Neural crest cell (in vitro differentiated cells): ENCODE measurements around the gene EIF4G2. TPM values are rescaled to one million over a fixed set of nuclear protein-coding genes. Genes with fewer than 3 reads are reported as not detected.
A peak's percentile ranks its signal among the peaks of the same experiment; 100 is the strongest.
"Not testable (repeated sequence)": the region's sequence is repeated elsewhere in the genome, so short reads cannot be mapped to it uniquely, and the experiment has no call there.

Source experiments
- DNase-seq: peaks from one replicate; pipeline ENCODE4 v3.0.0; 2021; ENCODE audit warnings: low read depth, mixed read lengths, low spot score
- H3K27ac Mint-ChIP-seq: one replicate; pipeline ENCODE4 v1.8.0; 2021; ENCODE audit warnings: mild to moderate bottlenecking, mixed read lengths; ENCODE audit not compliant: unreplicated experiment
- H3K27me3 Mint-ChIP-seq: 2 replicates; pipeline ENCODE4 v1.8.0; 2021; ENCODE audit warnings: low read depth, mild to moderate bottlenecking, mixed read lengths
- H3K36me3 Mint-ChIP-seq: 2 replicates; pipeline ENCODE4 v1.8.0; 2021; ENCODE audit warnings: low read depth, mild to moderate bottlenecking, mixed read lengths
- H3K4me1 Mint-ChIP-seq: 2 replicates; pipeline ENCODE4 v1.8.0; 2021; ENCODE audit warnings: mixed read lengths
- H3K4me3 Mint-ChIP-seq: one replicate; pipeline ENCODE4 v1.8.0; 2021; ENCODE audit warnings: mild to moderate bottlenecking, mixed read lengths
- H3K9me3 Mint-ChIP-seq: 2 replicates; pipeline ENCODE4 v1.8.0; 2021; ENCODE audit warnings: mixed read lengths
- total RNA-seq: library from RNA; stranded (reverse); gene quantifications from 2 replicates; pipeline ENCODE4 v1.2.1, GENCODE V29; 2021
- TF ChIP-seq, protein P1 (sequence below): fragments of 200-600 bp; sonication (generic); conservative IDR thresholded peaks from 2 replicates; pipeline ENCODE4 v1.5.0; 2021; ENCODE audit warnings: antibody characterized with exemption, mild to moderate bottlenecking

EIF4G2 gene
- total RNA-seq, 1 donor from 2014 or later, result 1,333 TPM

DNA sequence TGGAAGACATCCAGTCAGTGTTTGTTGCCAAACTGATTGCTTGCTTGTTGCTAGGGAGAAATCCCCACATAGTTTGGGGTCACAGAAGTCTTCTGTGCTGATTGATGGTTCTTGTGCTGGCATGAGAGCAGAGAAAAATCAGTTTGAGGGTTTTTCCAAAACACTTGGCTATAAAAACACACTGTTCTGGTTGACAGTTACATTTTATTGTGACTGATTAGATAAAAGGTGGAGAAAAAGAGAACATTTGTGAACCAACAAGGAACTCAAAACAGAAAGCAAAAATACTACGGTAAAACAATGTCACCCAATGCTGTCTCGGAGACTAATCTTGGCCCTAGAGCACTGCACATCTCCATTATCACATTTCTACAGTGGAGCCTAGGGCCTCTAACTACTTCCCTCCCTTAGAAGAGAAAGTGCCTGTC is 14.4 kb upstream of the EIF4G2 start:
- Mint-ChIP-seq H3K27me3 (no peaks in the 10 kb centered on the region), H3K4me1 (no peaks in the 10 kb centered on the region), H3K9me3 (no peaks in the 10 kb centered on the region), H3K36me3 (no peaks in the 10 kb centered on the region), H3K4me3 (no peak overlapping the region), H3K27ac (no peak overlapping the region)
- TF ChIP-seq, protein P1, sequence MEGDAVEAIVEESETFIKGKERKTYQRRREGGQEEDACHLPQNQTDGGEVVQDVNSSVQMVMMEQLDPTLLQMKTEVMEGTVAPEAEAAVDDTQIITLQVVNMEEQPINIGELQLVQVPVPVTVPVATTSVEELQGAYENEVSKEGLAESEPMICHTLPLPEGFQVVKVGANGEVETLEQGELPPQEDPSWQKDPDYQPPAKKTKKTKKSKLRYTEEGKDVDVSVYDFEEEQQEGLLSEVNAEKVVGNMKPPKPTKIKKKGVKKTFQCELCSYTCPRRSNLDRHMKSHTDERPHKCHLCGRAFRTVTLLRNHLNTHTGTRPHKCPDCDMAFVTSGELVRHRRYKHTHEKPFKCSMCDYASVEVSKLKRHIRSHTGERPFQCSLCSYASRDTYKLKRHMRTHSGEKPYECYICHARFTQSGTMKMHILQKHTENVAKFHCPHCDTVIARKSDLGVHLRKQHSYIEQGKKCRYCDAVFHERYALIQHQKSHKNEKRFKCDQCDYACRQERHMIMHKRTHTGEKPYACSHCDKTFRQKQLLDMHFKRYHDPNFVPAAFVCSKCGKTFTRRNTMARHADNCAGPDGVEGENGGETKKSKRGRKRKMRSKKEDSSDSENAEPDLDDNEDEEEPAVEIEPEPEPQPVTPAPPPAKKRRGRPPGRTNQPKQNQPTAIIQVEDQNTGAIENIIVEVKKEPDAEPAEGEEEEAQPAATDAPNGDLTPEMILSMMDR, result no peak
- no peak for DNase-seq

DNA sequence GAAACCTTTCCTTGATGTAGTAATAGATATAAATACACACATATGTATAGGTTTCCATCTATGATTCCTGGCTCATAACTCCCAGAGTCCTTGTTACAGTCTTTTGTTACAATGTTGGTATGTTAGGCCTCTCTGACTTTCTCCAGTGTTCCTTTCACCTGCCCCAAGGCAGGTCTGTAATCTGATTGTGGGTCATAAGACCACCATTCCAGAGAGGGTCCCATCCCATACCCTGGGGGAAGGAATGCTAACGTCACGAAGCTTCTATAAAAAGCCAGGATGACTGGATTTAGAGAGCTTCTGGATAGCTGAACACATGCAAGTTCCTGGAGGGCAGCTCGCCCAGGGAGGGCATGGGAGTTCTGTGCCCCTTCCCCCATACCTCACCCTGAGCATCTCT is 13.8 kb upstream of the EIF4G2 start:
- H3K27ac Mint-ChIP-seq, H3K4me1 Mint-ChIP-seq, H3K9me3 Mint-ChIP-seq, H3K4me3 Mint-ChIP-seq, H3K27me3 Mint-ChIP-seq, DNase-seq, H3K36me3 Mint-ChIP-seq: not testable (repeated sequence)

DNA sequence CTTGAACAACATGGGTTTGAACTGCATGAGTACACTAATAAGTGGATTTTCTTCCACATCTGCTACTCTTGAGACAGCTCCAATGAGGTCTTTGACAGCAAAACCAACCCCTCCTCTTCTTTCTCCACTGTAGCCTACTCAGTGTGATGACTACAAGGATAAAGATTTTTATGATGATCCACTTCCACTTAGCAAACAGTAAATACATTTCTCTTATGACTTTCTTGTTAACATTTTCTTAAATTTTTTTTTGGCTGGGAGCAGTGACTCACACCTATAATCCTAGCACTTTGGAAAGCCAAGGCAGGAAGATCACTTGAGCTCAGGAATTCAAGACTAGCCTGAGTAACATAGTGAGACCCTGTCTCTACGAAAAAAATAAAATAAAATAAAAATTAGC is 9.9 kb upstream of the EIF4G2 start:
- TF ChIP-seq, protein P1, result no peak
- Mint-ChIP-seq H3K27ac (no peak overlapping the region), H3K27me3 (no peaks in the 10 kb centered on the region), H3K4me1 (no peaks in the 10 kb centered on the region), H3K4me3 (no peak overlapping the region), H3K9me3 (no peaks in the 10 kb centered on the region), H3K36me3 (no peaks in the 10 kb centered on the region)
- DNase-seq, result no peak

DNA sequence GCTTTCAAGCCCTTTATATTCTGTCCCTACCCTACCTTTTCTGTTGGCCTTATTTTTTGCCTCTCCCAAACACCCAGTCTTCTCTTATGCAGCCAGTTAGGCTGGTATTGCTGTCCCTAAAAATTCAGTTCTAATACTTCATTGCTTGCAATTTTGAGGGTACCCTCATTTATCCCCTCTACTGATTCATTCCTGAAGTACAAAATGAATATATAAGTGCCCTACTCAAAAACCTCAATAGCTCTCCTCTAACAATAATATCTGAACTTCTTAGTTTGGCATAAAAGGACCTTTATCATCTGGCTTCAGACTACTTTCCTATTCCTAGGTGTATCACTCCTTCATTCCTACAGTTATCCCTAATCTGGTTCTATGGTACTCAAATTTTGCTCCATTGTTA is 5.2 kb upstream of the EIF4G2 start:
- H3K9me3 Mint-ChIP-seq, result no peaks in the 10 kb centered on the region
- no peak overlapping the region for H3K27ac Mint-ChIP-seq
- H3K4me1 Mint-ChIP-seq, result peaks cover 20% of the 10 kb centered on the region
- H3K4me3 Mint-ChIP-seq, result no peak overlapping the region
- no peaks in the 10 kb centered on the region for H3K36me3 Mint-ChIP-seq
- no peak for DNase-seq
- TF ChIP-seq, protein P1, result no peak
- H3K27me3 Mint-ChIP-seq, result no peaks in the 10 kb centered on the region

DNA sequence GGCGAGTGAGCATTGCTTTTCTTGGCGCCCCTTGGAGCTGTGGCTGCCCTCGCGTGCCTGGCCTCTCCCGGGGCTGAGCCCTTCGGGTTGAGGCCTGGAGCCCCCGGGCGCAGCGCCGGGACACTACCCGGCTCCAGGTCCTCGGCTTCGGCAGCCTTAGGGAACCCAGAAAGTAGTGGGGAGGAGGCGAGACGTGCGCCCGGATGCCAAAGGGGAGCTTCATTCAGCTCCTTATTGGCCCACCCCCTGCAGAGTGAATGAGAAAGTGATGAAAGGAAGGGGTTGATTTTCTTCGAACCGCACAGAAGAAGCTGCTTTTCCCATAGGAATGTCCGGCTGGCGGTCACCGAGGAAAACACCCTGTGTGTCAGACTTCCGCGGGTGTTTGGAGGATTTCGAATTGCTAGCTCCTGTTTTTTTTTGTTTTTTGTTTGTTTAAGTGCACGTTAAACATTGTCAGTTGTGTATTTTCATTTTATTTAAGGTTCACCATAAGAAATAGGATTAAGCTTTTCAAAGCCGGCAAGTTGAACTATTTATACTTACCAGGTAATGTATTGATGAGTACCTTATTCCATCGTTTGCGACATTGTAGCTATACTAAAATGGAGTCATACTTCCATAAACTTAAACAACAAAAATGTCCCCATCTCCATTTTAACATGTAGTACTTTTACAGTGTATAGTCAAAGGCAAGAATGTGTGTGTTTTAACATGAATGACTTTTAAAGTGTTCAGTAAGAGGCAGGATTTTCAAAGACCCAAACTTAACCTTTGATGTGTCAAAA is 841 bp upstream of the EIF4G2 start:
- Mint-ChIP-seq H3K27me3 (peaks cover 6% of the 10 kb centered on the region), H3K4me1 (peaks cover 53% of the 10 kb centered on the region), H3K4me3 (peak overlapping the region; percentile 98), H3K27ac (peak overlapping the region; percentile 100), H3K9me3 (no peaks in the 10 kb centered on the region), H3K36me3 (peaks cover 31% of the 10 kb centered on the region)
- TF ChIP-seq, protein P1, result peak; percentile 3
- DNase-seq, result no peak

DNA sequence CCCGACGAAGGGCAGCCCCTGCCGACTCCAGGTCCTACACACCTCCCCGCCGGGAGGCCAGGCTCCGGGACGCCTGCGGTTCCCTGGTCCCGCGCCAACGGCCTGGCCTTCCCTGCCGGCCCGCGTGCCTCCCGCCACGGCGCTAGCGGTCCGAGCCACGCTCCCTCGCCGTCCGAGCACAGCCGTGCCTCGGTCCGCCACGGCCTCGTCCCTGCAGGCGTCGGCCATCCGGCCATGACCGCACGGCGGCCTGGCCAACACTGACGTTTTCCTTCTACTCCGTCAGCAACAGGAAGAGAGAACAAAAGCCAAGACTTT is 532 bp downstream of the EIF4G2 start:
- Mint-ChIP-seq H3K27ac (peak overlapping the region; percentile 100), H3K27me3 (peaks cover 6% of the 10 kb centered on the region), H3K36me3 (peaks cover 43% of the 10 kb centered on the region), H3K4me1 (peaks cover 65% of the 10 kb centered on the region), H3K4me3 (peak overlapping the region; percentile 98), H3K9me3 (no peaks in the 10 kb centered on the region)
- DNase-seq, result peak; percentile 14
- TF ChIP-seq, protein P1, result no peak
